Neuron (in vitro differentiated cells): ENCODE results near the gene POLR1G.

Experiments
- H2AFZ ChIP-seq: one replicate; pipeline ENCODE4 v1.6.1; 2013; ENCODE audit warnings: low read depth, mild to moderate bottlenecking, inconsistent platforms, low read length, moderate library complexity
- H3K27me3 ChIP-seq: one replicate; pipeline ENCODE4 v1.6.1; 2013; ENCODE audit warnings: low read length; ENCODE audit not compliant: insufficient read depth
- H3K36me3 ChIP-seq: one replicate; pipeline ENCODE4 v1.6.1; 2013; ENCODE audit warnings: low read length; ENCODE audit not compliant: insufficient read depth
- H3K4me1 ChIP-seq: one replicate; pipeline ENCODE4 v1.6.1; 2013; ENCODE audit warnings: low read length; ENCODE audit not compliant: insufficient read depth
- H3K4me3 ChIP-seq: 2 replicates; pipeline ENCODE4 v1.5.1; 2013; ENCODE audit warnings: mild to moderate bottlenecking, low read length, moderate library complexity
- H3K9me3 ChIP-seq: one replicate; pipeline ENCODE4 v1.6.1; 2013; ENCODE audit warnings: low read length

The POLR1G gene, protein sequence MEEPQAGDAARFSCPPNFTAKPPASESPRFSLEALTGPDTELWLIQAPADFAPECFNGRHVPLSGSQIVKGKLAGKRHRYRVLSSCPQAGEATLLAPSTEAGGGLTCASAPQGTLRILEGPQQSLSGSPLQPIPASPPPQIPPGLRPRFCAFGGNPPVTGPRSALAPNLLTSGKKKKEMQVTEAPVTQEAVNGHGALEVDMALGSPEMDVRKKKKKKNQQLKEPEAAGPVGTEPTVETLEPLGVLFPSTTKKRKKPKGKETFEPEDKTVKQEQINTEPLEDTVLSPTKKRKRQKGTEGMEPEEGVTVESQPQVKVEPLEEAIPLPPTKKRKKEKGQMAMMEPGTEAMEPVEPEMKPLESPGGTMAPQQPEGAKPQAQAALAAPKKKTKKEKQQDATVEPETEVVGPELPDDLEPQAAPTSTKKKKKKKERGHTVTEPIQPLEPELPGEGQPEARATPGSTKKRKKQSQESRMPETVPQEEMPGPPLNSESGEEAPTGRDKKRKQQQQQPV

DNA sequence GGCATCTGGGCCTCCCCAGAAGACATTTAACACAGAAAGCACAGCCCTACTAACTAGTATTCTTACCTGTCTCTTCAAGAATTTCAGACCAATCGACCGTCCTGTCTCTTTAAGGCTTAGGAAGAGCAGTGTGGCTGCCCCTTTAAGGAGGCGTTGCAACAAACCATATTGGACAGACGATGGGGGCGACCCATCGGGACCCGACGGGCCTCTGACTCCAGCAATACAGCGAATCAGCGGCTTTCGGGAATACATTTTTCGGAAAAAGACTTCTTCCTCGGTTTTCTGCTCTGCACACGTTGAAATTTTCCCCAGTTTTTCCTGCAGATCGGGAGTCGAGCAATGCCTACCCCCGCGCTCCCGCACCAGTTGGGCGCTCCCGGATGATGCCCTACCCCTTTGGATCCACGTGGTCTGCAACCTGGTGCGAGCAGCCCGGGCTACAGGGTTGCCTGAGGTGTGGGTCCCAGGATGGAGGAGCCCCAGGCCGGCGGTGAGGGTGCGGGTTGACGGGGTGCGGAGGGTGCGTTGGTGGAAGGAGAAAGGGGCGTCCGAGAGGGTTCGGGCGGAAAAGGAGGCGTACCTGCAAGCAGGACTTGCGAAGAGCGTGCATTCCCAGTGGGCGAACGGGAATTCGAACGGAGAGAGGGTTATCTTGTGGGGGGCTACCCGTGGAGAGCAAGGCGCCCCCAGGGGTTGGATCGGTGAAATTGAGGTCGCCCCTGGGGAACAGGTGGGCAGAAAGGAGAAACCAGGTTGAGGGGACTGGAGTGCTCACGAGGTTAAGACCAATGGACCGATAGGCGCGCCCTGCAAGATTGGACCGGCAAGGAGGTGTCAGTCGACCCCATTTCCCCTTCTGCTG lies at the start of gene POLR1G:
POLR1G (plus strand) TSS at position 419 of the 865 bp plus-strand sequence; CDS start at position 472, 53 bp downstream.
- Histone ChIP-seq H3K4me3 (peak within 1 kb of the TSS; percentile 58), H2AFZ (peak within 1 kb of the TSS; percentile 87), H3K27me3 (peaks cover 10% of the 10 kb centered on the region), H3K4me1 (peaks cover 15% of the 10 kb centered on the region), H3K9me3 (no peaks in the 10 kb centered on the region), H3K36me3 (peaks cover 4% of the 10 kb centered on the region)

DNA sequence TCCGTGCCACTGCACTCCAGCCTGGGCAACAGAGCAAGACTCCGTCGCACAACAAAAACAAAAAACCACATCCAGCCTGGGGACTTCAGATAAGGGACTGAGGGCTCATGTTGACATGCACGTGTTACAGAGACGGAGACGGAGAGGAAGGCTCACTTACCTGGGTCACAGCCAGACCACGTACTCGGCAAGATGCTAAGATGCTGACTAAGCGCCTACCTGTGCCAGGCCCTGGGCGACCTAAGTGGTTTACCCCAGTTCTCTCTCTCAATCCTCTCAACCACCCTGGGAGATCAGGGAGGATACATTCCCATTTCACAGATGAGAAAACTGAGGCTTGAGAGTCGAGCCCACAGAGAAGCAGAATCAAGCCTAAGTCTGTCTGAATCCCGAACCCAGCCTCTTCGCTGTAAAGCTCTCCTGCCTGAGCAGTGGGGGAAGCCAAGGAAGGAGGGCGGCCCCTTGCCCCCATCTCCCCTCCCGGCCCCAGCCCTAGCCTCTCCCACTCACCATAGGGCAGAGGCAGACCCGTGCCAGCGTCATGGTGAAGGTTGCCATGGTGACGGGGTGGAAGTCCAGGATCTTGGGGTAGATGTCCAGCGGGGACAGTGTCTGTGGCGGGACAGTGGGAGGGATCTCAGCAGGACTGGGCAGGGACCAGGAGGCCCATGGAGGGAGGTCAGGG lies 49.5 kb upstream of the POLR1G start:
- Histone ChIP-seq H2AFZ (no peak overlapping the region), H3K36me3 (peaks cover 69% of the 10 kb centered on the region), H3K27me3 (no peaks in the 10 kb centered on the region), H3K9me3 (no peaks in the 10 kb centered on the region), H3K4me3 (no peak overlapping the region), H3K4me1 (peaks cover 2% of the 10 kb centered on the region)

DNA sequence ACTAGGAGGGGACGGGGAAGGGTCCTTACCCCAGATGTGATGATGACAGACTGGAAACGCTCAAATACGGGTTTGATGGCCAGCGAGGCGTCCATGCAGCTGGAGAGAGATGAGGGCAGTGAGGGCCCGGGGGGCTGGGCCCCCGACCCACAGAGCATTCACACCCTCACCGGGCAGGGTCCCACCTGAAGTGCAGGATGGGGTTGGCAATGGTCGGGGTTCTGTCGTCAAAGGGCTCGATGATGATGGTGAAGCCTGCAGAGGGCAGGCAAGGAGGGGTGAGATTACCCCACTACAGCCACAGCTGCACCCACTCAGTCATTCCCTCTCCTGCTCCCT lies 49.0 kb upstream of the POLR1G start:
- no peaks in the 10 kb centered on the region for H3K9me3 ChIP-seq
- peaks cover 69% of the 10 kb centered on the region for H3K36me3 ChIP-seq
- no peaks in the 10 kb centered on the region for H3K27me3 ChIP-seq

DNA sequence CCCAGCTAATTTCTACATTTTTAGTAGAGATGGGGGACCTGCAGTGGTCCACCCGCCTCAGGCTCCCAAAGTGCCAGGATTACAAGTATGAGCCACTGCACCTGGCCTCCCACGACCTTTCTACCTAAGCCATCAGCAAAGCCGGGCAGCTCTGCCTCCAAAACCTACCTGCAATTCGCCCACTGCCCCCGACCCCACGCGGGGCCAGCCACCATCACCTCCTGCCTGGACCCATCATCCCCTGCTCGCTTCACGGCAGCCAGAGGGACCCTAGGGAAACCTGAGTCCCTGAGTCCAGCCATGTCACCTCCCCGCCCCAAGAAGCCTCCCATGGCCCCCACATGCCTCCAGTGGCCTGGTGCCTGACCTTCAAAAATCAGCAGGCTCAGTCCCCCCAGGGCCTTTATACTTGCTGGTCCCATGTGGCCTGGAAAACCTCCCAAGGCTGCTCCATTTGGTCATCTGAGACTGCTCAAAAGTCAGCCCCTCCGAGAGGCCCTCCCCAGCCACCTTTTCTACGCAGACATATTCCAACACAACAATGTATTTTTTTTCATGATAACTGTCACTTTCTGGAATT lies 48.1 kb upstream of the POLR1G start:
- Histone ChIP-seq H3K4me3 (no peak overlapping the region), H3K27me3 (no peaks in the 10 kb centered on the region), H2AFZ (no peak overlapping the region), H3K4me1 (peaks cover 2% of the 10 kb centered on the region), H3K36me3 (peaks cover 69% of the 10 kb centered on the region), H3K9me3 (no peaks in the 10 kb centered on the region)

More for the DNA sequence above, 49.0 kb upstream of the POLR1G start:
- peaks cover 2% of the 10 kb centered on the region for H3K4me1 ChIP-seq
- H3K4me3 ChIP-seq, result no peak overlapping the region
- H2AFZ ChIP-seq, result no peak overlapping the region

DNA sequence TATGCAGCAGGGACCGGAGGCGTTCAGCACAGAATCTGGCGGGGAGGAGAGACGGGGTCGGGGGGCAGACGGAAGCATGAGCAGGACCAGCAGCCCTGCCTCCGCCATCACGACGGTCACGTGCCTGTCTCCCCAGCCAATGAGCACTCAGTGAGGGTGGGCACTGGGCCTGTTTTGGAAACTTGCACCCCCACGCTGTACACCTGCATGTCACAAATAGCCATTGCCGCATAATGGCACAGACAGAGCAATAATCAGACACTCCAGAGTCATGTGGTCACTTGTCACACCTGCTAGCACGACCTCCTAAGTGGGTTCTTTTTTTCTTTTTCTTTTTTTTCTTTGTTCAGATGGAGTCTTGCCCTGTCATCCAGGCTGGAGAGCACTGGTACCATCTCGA lies 44.8 kb upstream of the POLR1G start:
- Histone ChIP-seq H3K9me3 (no peaks in the 10 kb centered on the region), H2AFZ (no peak overlapping the region), H3K27me3 (no peaks in the 10 kb centered on the region), H3K36me3 (peaks cover 53% of the 10 kb centered on the region), H3K4me3 (no peak overlapping the region), H3K4me1 (peaks cover 2% of the 10 kb centered on the region)

DNA sequence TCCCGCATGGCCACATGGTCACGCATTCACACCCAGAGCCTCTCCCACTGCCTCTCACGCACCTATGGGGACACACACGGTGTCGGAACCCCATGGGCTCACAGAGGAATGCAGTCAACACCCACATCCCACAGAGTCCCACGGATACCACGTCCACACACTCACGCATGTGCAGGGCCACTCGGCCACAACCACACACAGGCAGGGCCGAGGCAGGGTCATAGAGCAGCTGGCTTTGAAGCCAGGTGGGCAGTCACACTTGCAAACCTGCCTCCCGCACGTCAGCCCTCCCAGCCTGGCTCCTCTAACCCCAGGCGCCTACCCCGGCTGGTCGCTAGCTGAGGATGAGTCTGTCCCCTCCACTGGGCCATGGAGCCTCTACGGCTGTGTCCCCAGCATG lies 44.2 kb upstream of the POLR1G start:
- H3K4me1 ChIP-seq, result no peaks in the 10 kb centered on the region
- H3K27me3 ChIP-seq, result no peaks in the 10 kb centered on the region
- H3K4me3 ChIP-seq, result no peak overlapping the region
- no peaks in the 10 kb centered on the region for H3K9me3 ChIP-seq
- peaks cover 46% of the 10 kb centered on the region for H3K36me3 ChIP-seq
- no peak overlapping the region for H2AFZ ChIP-seq

DNA sequence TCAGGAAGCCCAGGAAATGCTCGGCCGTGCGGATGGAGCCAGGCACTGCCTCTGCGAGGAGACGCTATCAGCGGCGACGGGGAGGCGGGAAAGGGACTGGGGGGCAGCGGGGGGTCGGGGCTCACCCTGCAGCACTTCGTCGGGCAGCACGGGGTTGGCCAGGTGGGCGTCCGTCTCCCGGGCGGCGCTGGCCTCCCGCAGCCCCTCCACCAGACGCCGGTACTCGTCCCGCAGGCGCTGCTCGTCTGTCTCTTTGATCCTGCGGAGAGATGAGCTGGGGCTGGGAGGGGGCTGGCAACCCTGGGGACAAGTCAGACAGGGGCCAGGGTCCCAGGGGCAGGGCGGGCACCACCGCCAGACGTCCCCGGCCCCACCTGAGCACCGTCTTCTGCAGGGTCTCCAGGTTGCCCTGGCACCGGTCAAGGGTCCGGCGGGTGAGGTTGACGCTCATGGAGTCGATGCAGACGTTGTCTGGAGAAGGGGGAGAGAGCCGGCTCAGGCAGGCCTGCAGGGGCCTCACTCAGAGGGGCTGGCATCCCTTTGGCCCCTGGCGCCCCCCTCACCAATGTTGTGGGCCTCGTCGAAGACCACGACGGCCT lies 42.5 kb upstream of the POLR1G start:
- Histone ChIP-seq H2AFZ (no peak overlapping the region), H3K9me3 (no peaks in the 10 kb centered on the region), H3K36me3 (peaks cover 42% of the 10 kb centered on the region), H3K4me1 (no peaks in the 10 kb centered on the region), H3K4me3 (no peak overlapping the region), H3K27me3 (no peaks in the 10 kb centered on the region)

DNA sequence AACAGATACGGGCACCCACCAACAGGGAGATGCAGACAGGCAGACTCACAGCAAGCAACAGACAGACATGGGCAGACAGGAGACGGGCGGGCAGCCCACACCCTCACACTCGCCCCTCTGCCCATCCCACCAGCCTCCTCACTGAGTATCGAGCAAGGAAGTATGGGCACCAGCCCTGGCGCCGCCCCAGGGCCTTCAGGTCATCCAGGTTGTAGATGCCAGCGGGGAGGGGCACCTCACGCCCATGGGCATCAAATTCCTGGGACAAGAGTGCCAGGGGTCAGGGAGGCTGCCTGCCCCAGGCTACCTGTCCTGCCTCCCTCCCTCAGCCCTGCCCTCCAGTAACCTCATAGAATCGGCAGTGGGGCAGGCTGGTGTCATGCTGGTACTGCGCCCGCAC lies 41.7 kb upstream of the POLR1G start:
- no peak overlapping the region for H3K4me3 ChIP-seq
- no peaks in the 10 kb centered on the region for H3K9me3 ChIP-seq
- no peaks in the 10 kb centered on the region for H3K4me1 ChIP-seq
- H3K27me3 ChIP-seq, result no peaks in the 10 kb centered on the region
- no peak overlapping the region for H2AFZ ChIP-seq
- peaks cover 36% of the 10 kb centered on the region for H3K36me3 ChIP-seq

DNA sequence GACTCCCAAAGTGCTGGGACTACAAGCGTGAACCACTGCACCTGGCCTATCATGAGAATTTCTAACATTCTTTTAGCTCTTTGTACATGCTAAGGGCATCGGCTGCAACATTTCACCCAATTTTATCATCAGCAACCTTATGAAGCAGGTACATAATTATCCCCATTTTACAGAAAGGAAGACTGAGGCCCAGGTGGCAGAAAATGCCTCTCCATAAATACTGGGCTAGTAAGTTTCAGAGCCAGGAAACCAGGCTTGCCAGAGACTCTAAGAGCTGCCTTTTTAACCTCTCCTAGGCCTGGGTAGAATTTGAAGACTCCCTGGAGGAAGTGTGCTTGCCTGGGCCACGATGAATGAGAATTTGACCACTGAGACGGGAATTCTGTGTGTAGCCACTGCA lies 38.3 kb upstream of the POLR1G start:
- Histone ChIP-seq H2AFZ (no peak overlapping the region), H3K4me3 (no peak overlapping the region), H3K4me1 (no peaks in the 10 kb centered on the region), H3K36me3 (peaks cover 16% of the 10 kb centered on the region), H3K27me3 (no peaks in the 10 kb centered on the region), H3K9me3 (no peaks in the 10 kb centered on the region)

DNA sequence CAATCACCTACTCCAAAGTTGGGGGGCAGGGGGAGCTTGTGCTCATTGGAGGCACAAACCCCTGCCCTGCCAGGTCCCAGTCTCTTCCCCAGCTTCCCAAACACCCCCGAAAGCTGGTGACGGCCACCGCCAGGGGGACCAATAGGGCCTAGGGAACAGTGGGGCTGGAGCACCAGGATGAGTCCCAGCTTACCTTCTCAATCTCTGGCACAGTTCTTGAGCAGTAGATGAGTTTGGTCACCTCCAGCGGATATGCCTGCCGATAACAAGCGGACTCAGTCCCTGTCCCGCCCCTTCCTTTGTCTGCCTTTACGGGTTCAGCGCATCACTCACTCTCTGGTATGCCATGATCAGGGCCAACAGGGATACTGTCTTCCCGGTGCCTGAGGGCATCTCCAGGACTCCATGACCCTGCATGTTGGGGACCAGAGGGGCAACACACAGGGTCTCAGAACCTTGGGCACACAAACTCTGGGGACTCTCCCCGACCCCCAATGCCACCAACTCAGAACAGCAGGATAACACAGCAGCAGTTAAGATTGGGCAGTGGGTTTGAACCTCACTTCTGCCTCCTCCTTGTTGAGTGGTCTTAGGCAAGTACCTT lies 37.6 kb upstream of the POLR1G start:
- H3K36me3 ChIP-seq, result peaks cover 11% of the 10 kb centered on the region
- H3K27me3 ChIP-seq, result no peaks in the 10 kb centered on the region
- H3K4me1 ChIP-seq, result no peaks in the 10 kb centered on the region
- H3K4me3 ChIP-seq, result no peak overlapping the region
- no peak overlapping the region for H2AFZ ChIP-seq
- no peaks in the 10 kb centered on the region for H3K9me3 ChIP-seq

DNA sequence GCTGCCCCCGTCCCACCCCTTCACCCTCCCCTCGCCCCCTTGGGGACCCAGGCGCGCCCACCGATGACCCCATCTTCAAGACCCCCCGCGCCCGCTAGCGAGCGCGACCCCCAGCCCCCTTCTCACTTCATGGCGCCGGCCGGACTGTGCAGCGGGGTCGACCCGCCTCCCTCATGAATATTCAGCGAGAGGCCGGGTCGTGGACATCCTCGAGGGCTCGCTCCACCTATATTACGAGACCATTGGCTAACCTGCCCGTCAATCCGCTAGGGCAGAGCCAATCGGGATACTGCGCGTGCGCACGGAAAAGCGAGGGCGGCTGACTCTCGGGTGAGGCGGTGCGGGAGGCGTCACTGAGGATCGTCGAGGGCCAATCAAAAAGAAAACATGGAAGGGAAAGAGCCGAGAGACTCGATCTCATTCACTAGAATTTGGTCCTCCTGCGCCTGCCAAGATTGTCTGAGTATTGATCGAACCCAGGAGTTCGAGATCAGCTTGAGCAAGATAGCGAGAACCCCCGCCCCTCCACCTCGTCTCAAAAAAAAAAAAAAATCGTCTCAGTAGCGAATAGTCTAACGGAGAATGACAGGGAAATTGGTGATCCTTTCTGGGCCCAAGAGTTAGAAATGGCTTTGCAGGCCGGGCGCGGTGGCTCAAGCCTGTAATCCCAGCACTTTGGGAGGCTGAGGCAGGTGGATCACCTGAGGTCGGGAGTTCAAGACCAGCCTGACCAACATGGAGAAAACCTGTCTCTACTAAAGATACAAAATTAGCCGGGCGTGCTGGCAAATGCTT lies 35.8 kb upstream of the POLR1G start, which contains the start of gene ERCC2:
ERCC2 (minus strand) TSS at position 164 of the 795 bp plus-strand sequence; CDS start at position 131, 33 bp downstream.
- peak within 1 kb of the TSS; percentile 87 for H3K4me3 ChIP-seq
- H3K9me3 ChIP-seq, result no peaks in the 10 kb centered on the region
- peaks cover 3% of the 10 kb centered on the region for H3K36me3 ChIP-seq
- no peaks in the 10 kb centered on the region for H3K4me1 ChIP-seq
- peak within 1 kb of the TSS; percentile 59 for H2AFZ ChIP-seq
- no peaks in the 10 kb centered on the region for H3K27me3 ChIP-seq
